C4-2B (cell line): Measurements from ENCODE around the gene PSMD3.
A peak's percentile ranks its signal among the peaks of the same experiment; 100 is the strongest.
"Not testable (repeated sequence)": the region's sequence is repeated elsewhere in the genome, so short reads cannot be mapped to it uniquely, and the experiment has no call there.

ENCODE experiments used
- H3K27ac ChIP-seq: fragments of 450-650 bp; 2 replicates; pipeline ENCODE4 v1.5.1; 2017
- CTCF ChIP-seq: fragments of 450-650 bp; conservative IDR thresholded peaks from 2 replicates; pipeline ENCODE4 v1.5.1; 2017; ENCODE audit warnings: mild to moderate bottlenecking
- ZFX ChIP-seq: fragments of 450-650 bp; IDR thresholded peaks from 2 replicates; pipeline ENCODE4 v1.6.1; 2017

Gene PSMD3

GRCh38 chr17:39997543-39997942 is 16.9 kb downstream of the PSMD3 start:
- TF ChIP-seq CTCF: no peak
- no peak for TF ChIP-seq ZFX
- H3K27ac ChIP-seq: no peak overlapping the region

GRCh38 chr17:39999067-39999466 is 18.5 kb downstream of the PSMD3 start:
- TF ChIP-seq CTCF (no peak), ZFX (no peak)
- no peak overlapping the region for H3K27ac ChIP-seq

DNA sequence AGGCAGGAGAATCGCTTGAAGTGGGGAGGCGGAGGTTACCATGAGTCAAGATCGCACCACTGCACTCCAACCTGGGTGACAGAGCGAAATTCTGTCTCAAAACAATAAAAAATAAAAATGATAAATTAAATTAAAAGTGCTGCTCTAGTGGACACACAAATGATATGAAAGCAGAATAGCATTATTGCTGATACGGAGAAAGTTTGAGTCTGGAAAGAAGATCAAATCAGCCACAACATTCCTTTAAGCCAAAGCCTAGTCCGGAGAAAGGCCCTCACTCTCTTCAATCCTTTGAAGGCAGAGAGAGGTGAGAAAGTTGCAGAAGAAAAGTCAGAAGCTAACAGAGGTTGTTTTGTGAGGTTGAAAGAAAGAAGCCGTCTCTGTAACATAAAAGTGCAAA is 19.6 kb downstream of the PSMD3 start:
- TF ChIP-seq ZFX (no peak), CTCF (no peak)
- H3K27ac ChIP-seq: no peak overlapping the region

- not testable (repeated sequence) for H3K27ac ChIP-seq
Observed at GRCh38 chr17:40001335-40001734, 20.7 kb downstream of the PSMD3 start.

GRCh38 chr17:40004072-40004471 is 23.5 kb downstream of the PSMD3 start:
- H3K27ac ChIP-seq: no peak overlapping the region
- no peak for TF ChIP-seq ZFX
- TF ChIP-seq CTCF: no peak

- H3K27ac ChIP-seq: no peak overlapping the region
- TF ChIP-seq CTCF (no peak), ZFX (no peak)
Observed at GRCh38 chr17:40004712-40005111, 24.1 kb downstream of the PSMD3 start.

GRCh38 chr17:40005520-40005919 is 24.9 kb downstream of the PSMD3 start:
- TF ChIP-seq CTCF (no peak), ZFX (no peak)
- H3K27ac ChIP-seq: no peak overlapping the region

DNA sequence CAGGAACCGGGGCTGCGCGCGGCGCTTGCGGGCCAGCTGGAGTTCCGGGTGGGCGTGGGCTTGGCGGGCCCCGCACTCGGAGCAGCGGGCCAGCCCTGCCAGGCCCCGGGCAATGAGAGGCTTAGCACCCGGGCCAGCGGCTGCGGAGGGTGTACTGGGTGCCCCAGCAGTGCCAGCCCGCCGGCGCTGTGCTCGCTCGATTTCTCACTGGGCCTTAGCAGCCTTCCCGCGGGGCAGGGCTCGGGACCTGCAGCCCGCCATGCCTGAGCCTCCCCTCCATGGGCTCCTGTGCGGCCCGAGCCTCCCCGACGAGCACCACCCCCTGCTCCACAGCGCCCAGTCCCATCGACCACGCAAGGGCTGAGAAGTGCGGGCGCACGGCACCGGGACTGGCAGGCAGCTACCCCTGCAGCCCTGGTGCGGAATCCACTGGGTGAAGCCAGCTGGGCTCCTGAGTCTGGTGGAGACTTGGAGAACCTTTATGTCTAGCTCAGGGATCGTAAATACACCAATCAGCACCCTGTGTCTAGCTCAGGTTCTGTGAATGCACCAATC is 30.4 kb downstream of the PSMD3 start:
- H3K27ac ChIP-seq: peak overlapping the region; percentile 83

GRCh38 chr17:40012017-40012647 is 31.5 kb downstream of the PSMD3 start:
- not testable (repeated sequence) for H3K27ac ChIP-seq
